ENCODE data around the gene CHST6. TPM values are rescaled to one million over a fixed set of nuclear protein-coding genes. Genes with fewer than 3 reads are reported as not detected.

CHST6 gene
- total RNA-seq, 1 experiment from 2014 or later: 6.8 TPM

GRCh38 chr16:75482434-75483205 is 12.6 kb downstream of the CHST6 start:
- no TSS peak for BruUV-seq (replicated peaks)
- H3K27ac ChIP-seq: peak overlapping the region; percentile 98
- H3K4me1 ChIP-seq (replicated peaks; ENCODE audit: insufficient read depth): peaks cover 51% of the 10 kb centered on the region
- no peaks in the 10 kb centered on the region for H3K9me2 ChIP-seq (ENCODE audit: insufficient read depth)
- peak overlapping the region; percentile 48 for H3K4me2 ChIP-seq
- peaks cover 25% of the 10 kb centered on the region for H3F3A ChIP-seq (ENCODE audit: insufficient read depth, low read depth)
- H3K4me3 ChIP-seq: no peak overlapping the region
- H3K36me3 ChIP-seq (ENCODE audit: low read depth): no peaks in the 10 kb centered on the region
- no peaks in the 10 kb centered on the region for H3K27me3 ChIP-seq (ENCODE audit: insufficient read depth, low read depth)
- CTCF ChIA-PET: no interaction called here
- no peak overlapping the region for H2AFZ ChIP-seq
- intact Hi-C loops (cut with micrococcal nuclease; ENCODE audit: unreplicated experiment): no loop called here
- no peaks in the 10 kb centered on the region for H4K20me1 ChIP-seq (ENCODE audit: insufficient read depth)
- DNase-seq: no peak
- POLR2A ChIA-PET (ENCODE audit: unreplicated experiment): interaction anchor here (0.5 to 1.2 kb wide), 4 partner anchors 73 to 283 kb away, joined by 3 to 10 read pairs (median 3); partner anchors contain the start of gene TMEM231
- TF ChIP-seq EZH2 (IDR thresholded peaks at IDR 0.05; ENCODE audit: low read depth) (no peak), CTCF (conservative IDR thresholded peaks at IDR 0.05) (no peak)
- H3K79me2 ChIP-seq (ENCODE audit: low read depth): no peaks in the 10 kb centered on the region
- H3K9me3 ChIP-seq (ENCODE audit: insufficient read depth, low read depth): no peaks in the 10 kb centered on the region

GRCh38 chr16:75481475-75481874 is 13.8 kb downstream of the CHST6 start:
- ChIA-PET CTCF (no interaction called here), POLR2A (ENCODE audit: unreplicated experiment) (no interaction called here)
- Histone ChIP-seq H3K27ac (no peak overlapping the region), H3K4me2 (no peak overlapping the region), H4K20me1 (ENCODE audit: insufficient read depth) (no peaks in the 10 kb centered on the region), H3K36me3 (ENCODE audit: low read depth) (no peaks in the 10 kb centered on the region), H3K79me2 (ENCODE audit: low read depth) (no peaks in the 10 kb centered on the region), H3K27me3 (ENCODE audit: insufficient read depth, low read depth) (no peaks in the 10 kb centered on the region), H2AFZ (no peak overlapping the region), H3F3A (ENCODE audit: insufficient read depth, low read depth) (peaks cover 26% of the 10 kb centered on the region), H3K4me1 (replicated peaks; ENCODE audit: insufficient read depth) (peaks cover 52% of the 10 kb centered on the region), H3K9me3 (ENCODE audit: insufficient read depth, low read depth) (no peaks in the 10 kb centered on the region), H3K9me2 (ENCODE audit: insufficient read depth) (no peaks in the 10 kb centered on the region), H3K4me3 (no peak overlapping the region)
- no TSS peak for BruUV-seq (replicated peaks)
- intact Hi-C loops (cut with micrococcal nuclease; ENCODE audit: unreplicated experiment): no loop called here
- DNase-seq: no peak
- no peak for TF ChIP-seq EZH2 (IDR thresholded peaks at IDR 0.05; ENCODE audit: low read depth)
- TF ChIP-seq CTCF (conservative IDR thresholded peaks at IDR 0.05): 0 out of 2 replicates have a peak, but pooled peaks have one; percentile 17

- Histone ChIP-seq H3K27ac (no peak overlapping the region), H2AFZ (no peak overlapping the region), H3K9me2 (ENCODE audit: insufficient read depth) (no peaks in the 10 kb centered on the region), H3K4me1 (replicated peaks; ENCODE audit: insufficient read depth) (peaks cover 33% of the 10 kb centered on the region), H3K79me2 (ENCODE audit: low read depth) (no peaks in the 10 kb centered on the region), H3K4me2 (no peak overlapping the region), H3K27me3 (ENCODE audit: insufficient read depth, low read depth) (no peaks in the 10 kb centered on the region), H4K20me1 (ENCODE audit: insufficient read depth) (no peaks in the 10 kb centered on the region), H3F3A (ENCODE audit: insufficient read depth, low read depth) (peaks cover 18% of the 10 kb centered on the region), H3K36me3 (ENCODE audit: low read depth) (no peaks in the 10 kb centered on the region), H3K4me3 (no peak overlapping the region), H3K9me3 (ENCODE audit: insufficient read depth, low read depth) (no peaks in the 10 kb centered on the region)
- BruUV-seq (replicated peaks): no TSS peak
- TF ChIP-seq CTCF (conservative IDR thresholded peaks at IDR 0.05) (no peak), EZH2 (IDR thresholded peaks at IDR 0.05; ENCODE audit: low read depth) (no peak)
- ChIA-PET CTCF (no interaction called here), POLR2A (ENCODE audit: unreplicated experiment) (no interaction called here)
- intact Hi-C loops (cut with micrococcal nuclease; ENCODE audit: unreplicated experiment): no loop called here
- no peak for DNase-seq
Observed at GRCh38 chr16:75479421-75479990, 15.7 kb downstream of the CHST6 start.

All from PC-9 (cell line).